Hematopoietic multipotent progenitor cell treated with erythropoietin and hydrocortisone succinate and interleukin-3 and kit ligand, for 6 days (in vitro differentiated cells): Measurements from ENCODE around the gene PRSS57.
"Not testable (repeated sequence)": the region's sequence is repeated elsewhere in the genome, so short reads cannot be mapped to it uniquely, and the experiment has no call there.

ENCODE experiments used
- DNase-seq: peaks from one replicate; pipeline ENCODE4 v3.0.0-alpha.2; 2015

The PRSS57 gene

GRCh38 chr19:695352-695949 is at the start of gene PRSS57:
TSS of gene PRSS57 (minus strand) at chr19:695452. CDS start at chr19:695430, 22 bp downstream.
- peak; percentile 86 for DNase-seq

- DNase-seq = no peak
Observed at GRCh38 chr19:743168-743687, 48.0 kb upstream of the PRSS57 start.

DNA sequence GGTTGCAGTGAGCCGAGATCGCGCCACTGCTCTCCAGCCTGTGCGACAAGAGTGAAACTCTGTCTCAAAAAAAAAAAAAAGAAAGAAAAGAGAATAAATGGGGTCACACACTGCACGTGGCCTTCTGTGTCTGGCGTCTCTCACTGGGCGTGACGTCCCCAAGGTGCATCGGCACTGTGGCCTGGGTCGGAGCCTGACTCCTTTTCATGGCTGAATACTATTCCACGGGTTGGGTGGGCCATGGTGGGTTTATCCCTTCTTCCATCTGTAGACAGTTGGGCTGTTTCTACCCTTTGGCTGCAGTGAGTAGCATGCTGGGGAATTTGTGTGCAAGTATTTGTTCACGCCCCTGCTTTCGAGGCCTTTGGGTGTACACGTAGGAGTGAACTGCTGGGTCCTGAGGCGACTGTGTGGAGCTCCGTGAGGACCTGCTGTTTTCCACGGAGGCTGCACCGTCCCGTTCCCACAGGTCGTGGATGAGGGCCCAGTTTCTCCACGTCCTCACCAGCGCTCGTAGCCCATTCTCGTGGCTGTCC is 47.4 kb upstream of the PRSS57 start:
- no peak for DNase-seq

DNA sequence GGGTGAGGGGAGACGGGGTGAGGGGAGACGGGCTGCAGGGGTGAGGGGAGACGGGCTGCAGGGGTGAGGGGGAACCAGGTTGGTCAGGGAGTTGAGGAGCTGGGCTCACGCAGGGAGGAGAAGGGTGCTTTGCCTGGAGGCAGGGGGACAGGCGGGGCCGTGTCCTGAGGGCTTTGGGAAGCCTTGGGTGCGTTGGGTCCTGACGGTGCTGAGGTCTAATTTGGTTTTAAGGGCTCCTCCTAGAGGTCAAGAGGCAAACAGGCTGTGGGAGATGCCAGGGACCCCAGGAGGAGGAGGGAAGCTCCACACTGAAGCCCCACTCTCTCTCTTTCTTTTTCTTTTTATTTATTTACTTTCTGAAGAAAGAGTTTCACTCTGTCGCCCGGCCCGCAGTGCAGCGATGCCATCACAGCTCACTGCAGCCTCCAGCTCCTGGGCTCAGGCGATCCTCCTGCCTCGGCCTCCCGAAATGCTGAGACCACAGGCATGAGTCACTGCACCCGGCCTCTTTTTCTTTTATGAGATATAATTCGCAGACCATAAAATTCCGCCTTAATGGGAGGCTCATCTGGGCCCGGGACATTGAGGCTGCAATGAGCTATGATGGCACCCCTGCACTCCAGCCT is 46.4 kb upstream of the PRSS57 start:
- DNase-seq = peak; percentile 82

DNA sequence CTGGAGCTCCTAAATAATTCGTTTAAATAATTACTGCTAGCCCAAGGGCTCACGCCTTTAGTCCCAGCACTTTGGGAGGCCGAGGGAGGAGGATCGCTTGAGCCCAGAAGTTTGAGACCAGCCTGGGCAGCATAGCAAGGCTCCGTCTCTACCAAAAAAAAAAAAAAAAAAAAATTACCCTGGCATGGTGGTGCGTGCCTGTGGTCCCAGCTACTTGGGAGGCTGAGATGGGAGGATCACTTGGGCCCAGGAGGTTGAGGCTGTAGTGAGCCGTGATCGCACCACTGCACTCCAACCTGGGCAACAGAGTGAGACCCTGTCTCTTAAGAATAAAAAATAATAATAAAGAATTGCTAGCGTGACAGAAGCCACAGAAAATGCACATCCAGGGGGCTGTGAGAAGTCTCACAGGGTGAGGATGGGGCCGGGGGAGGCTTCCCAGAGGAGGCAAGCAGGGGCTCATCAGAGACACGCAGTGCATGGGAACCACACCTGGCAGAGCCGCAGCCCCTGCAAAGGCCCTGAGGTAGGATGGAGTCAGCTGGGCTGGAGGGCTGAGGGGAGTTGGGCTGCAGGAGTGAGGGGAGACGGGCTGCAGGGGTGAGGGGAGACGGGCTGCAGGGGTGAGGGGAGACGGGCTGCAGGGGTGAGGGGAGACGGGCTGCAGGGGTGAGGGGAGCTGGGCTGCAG is 45.7 kb upstream of the PRSS57 start:
- not testable (repeated sequence) for DNase-seq

- no peak for DNase-seq
Observed at GRCh38 chr19:739998-740715, 44.9 kb upstream of the PRSS57 start.

- no peak for DNase-seq
Observed at GRCh38 chr19:738509-739128, 43.4 kb upstream of the PRSS57 start.

- peak; percentile 66 for DNase-seq
Observed at GRCh38 chr19:737591-738093, 42.4 kb upstream of the PRSS57 start.

DNA sequence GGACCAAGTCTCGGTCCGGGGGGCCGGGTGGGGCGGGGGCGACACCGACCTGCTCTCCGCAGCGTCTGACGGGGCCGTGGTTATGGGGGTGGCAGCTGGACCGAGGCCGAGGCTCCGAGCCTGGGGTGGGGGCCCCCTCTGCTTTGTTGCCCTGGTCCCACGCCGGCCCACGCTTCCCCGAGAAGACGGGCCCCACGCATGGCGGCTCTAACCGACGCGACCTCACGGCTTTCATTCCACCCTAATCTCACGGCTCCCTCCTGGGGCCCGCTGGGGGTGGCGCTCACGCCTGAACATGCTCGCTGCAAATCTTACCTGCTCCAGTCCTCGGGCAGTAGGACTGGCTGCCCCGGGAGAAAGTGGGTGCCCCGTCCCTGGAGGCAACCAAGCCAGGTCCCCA is 40.9 kb upstream of the PRSS57 start:
- DNase-seq = no peak

GRCh38 chr19:734716-735115 is 39.5 kb upstream of the PRSS57 start:
- DNase-seq = no peak

- DNase-seq = no peak
Observed at GRCh38 chr19:732148-733069, 37.2 kb upstream of the PRSS57 start.

GRCh38 chr19:731000-731399 is 35.7 kb upstream of the PRSS57 start:
- DNase-seq = no peak

GRCh38 chr19:729965-730668 is 34.9 kb upstream of the PRSS57 start:
- DNase-seq = no peak

DNA sequence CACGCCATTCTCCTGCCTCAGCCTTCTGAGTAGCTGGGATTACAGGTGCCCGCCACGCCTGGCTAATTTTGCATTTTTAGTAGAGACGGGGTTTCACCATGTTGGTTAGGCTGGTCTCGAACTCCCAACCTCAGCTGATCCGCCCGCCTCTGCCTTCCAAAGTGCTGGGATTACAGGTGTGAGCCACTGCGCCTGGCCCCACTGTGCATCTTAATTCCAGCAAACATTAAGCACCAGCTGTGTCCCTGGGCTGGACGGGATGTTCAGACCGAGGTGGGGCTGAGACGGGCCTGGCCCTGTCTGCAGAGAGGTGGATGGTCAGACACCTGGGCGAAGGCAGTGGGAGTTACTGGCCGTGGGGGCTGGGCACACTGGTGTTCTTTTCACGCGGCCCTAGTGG is 34.3 kb upstream of the PRSS57 start:
- DNase-seq = not testable (repeated sequence)

- no peak for DNase-seq
Observed at GRCh38 chr19:728011-728410, 32.8 kb upstream of the PRSS57 start.

DNA sequence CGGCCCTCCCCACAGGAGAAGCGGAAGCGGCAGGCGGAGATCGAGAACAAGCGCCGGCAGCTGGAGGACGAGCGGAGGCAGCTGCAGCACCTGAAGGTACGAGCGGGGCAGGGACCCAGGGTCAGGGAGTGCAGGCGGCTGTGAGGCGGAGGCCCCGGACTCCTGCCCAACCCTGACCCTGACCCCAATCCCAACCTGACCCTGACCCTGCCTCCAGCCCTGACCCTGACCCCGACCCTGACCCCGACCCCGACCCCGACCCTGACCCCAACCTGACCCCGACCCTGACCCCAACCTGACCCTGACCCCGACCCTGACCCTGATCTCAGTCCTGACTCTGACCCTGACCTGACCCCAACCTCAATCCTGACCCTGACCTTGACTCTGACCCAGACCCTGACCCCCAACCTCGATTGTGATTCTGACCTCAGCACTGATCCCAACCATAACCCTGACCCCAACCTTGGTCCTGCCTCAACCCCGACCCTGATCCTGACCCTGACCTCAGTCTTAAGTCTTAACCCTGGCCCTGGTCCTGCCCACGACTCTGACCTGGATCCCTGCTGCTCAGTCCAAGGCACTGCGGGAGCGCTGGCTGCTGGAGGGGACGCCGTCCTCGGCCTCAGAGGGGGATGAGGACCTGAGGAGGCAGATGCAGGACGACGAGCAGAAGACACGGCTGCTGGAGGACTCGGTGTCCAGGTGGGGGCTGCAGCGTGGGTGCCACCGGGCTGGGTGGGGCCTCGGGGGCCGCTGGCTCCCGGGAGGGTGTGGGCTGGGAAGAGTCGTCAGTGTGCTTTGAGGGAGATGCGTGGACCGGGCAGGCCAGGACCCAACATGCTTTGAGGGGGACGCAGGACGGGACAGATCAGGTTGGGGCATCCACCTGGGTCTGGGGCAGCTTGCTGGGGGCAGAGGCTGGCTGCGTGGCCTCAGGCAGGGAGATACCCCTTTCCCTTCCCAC is 32.0 kb upstream of the PRSS57 start:
- DNase-seq = no peak

DNA sequence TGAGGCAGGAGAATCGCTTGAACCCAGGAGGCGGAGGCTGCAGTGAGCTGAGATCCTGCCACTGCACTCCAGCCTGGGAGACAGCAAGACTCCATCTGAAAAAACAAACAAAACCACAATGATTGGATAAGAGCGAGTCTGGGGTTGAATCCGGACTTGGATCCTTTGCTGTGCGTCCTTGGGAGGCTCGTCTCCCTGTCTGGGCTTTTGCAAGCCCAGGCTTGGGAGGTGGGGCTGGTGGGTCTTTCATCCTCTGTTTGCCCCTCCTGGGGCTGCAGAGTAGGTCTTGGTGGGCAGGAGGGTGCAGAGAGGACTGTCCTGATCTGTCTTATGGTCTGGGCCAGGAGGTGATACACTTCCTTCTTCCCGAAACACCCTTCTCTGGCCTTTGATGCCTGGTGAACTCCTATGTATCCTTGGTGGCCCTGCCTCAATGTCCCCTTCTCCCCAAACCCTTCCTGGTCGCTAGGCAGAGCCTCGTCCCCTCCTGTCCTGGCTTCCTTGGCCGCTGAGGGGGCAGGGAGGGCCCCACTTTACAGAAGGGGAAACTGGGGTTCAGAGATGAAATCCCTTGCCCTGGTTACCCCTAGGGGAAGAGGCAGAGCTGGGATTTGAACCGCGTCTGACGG is 30.3 kb upstream of the PRSS57 start:
- no peak for DNase-seq

DNA sequence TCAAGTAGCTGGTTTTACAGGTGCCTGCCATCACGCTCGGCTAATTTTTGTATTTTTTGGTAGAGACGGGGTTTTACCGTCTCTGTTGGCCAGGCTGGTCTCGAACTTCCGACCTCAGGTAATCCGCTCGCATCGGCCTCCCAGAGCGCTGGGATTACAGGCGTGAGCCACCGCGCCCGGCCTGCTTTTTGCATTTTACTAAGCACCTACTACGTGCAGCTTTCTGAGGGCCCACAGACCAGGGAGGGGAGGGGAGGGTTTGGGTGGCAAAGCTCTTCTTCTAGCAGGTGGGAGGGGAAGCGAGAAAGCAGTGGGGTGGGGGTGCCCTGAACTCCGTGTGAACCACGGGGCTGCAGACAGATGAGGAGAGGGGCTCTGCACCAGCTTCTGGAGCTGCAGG is 28.5 kb upstream of the PRSS57 start:
- no peak for DNase-seq

GRCh38 chr19:723247-723646 is 28.0 kb upstream of the PRSS57 start:
- DNase-seq = no peak
